HepG2 (cell line): ENCODE data around the gene DNMT3B. TPM values are rescaled to one million over a fixed set of nuclear protein-coding genes. Genes with fewer than 3 reads are reported as not detected.
A peak's percentile ranks its signal among the peaks of the same experiment; 100 is the strongest.

Experiments used
- ARNT2 ChIP-seq: sonication (generic); formaldehyde crosslinking; IDR thresholded peaks from 2 replicates; pipeline ENCODE4 v1.8.0; 2022; ENCODE audit warnings: mild to moderate bottlenecking, low read depth, missing genetic modification reagents, moderate library complexity
- ERF ChIP-seq: IDR thresholded peaks from 2 replicates; pipeline ENCODE4 v1.6.1; 2018; ENCODE audit warnings: missing biosample characterization, missing genetic modification reagents
- IRF2 ChIP-seq: IDR thresholded peaks from 2 replicates; pipeline ENCODE4 v1.6.1; 2018; ENCODE audit warnings: missing genetic modification reagents, missing compliant biosample characterization
- KDM6A ChIP-seq: IDR thresholded peaks from 2 replicates; pipeline ENCODE4 v1.6.1; 2016; ENCODE audit warnings: low read depth
- NFKB2 ChIP-seq: sonication (generic); formaldehyde crosslinking; IDR thresholded peaks from 2 replicates; pipeline ENCODE4 v1.4.0; 2020; ENCODE audit warnings: missing genetic modification reagents, borderline replicate concordance
- PHF20 ChIP-seq: sonication (generic); formaldehyde crosslinking; IDR thresholded peaks from 2 replicates; pipeline ENCODE4 v1.5.0; 2020; ENCODE audit warnings: mild to moderate bottlenecking, missing genetic modification reagents
- RAD21 ChIP-seq: fragments of 450-650 bp; formaldehyde crosslinking; IDR thresholded peaks from 2 replicates; pipeline ENCODE4 v1.5.0; 2020; ENCODE audit warnings: mild to moderate bottlenecking
- THAP11 ChIP-seq: IDR thresholded peaks from 2 replicates; pipeline ENCODE4 v1.6.1; 2016; ENCODE audit warnings: missing biosample characterization, missing genetic modification reagents
- ZBTB14 ChIP-seq: sonication (generic); formaldehyde crosslinking; IDR thresholded peaks from 2 replicates; pipeline ENCODE4 v1.4.0; 2020; ENCODE audit warnings: missing genetic modification reagents
- ZFP62 ChIP-seq: sonication (generic); formaldehyde crosslinking; IDR thresholded peaks from 2 replicates; pipeline ENCODE4 v1.4.0; 2020; ENCODE audit warnings: missing genetic modification reagents
- ZFYVE20 ChIP-seq: sonication (generic); formaldehyde crosslinking; IDR thresholded peaks from 2 replicates; pipeline ENCODE4 v1.8.0; 2023; ENCODE audit warnings: low read depth, mild to moderate bottlenecking, moderate library complexity, missing genetic modification reagents, borderline replicate concordance
- ZNF343 ChIP-seq: sonication (generic); formaldehyde crosslinking; IDR thresholded peaks from 2 replicates; pipeline ENCODE4 v1.4.0; 2020; ENCODE audit warnings: mild to moderate bottlenecking, missing genetic modification reagents
- ZNF713 ChIP-seq: sonication (generic); formaldehyde crosslinking; IDR thresholded peaks from 2 replicates; pipeline ENCODE4 v1.4.0; 2020; ENCODE audit warnings: mild to moderate bottlenecking, missing genetic modification reagents
- ZNF724P ChIP-seq: sonication (generic); formaldehyde crosslinking; IDR thresholded peaks from 2 replicates; pipeline ENCODE4 v1.8.0; 2022; ENCODE audit warnings: missing genetic modification reagents, borderline replicate concordance
- ZNF768 ChIP-seq: sonication (generic); formaldehyde crosslinking; IDR thresholded peaks from 2 replicates; pipeline ENCODE4 v1.4.0; 2020; ENCODE audit warnings: missing genetic modification reagents
- ZNF780A ChIP-seq: sonication (generic); formaldehyde crosslinking; IDR thresholded peaks from 2 replicates; pipeline ENCODE4 v1.8.0; 2022; ENCODE audit warnings: mild to moderate bottlenecking, missing genetic modification reagents, moderate library complexity
- ZNF790 ChIP-seq: sonication (generic); formaldehyde crosslinking; IDR thresholded peaks from 2 replicates; pipeline ENCODE4 v1.8.0; 2022; ENCODE audit warnings: missing genetic modification reagents, mild to moderate bottlenecking, borderline replicate concordance
- polyA plus RNA-seq, 8 experiments: library from polyadenylated mRNA; depleted of rRNA in 3 of 8; stranded (reverse) in 7 of 8; unstranded in 1 of 8; fragments of >200 nt; fragmentation: Illumina TruSeq in 4 of 8; extraction: Trizol in 4 of 8; gene quantifications; 2 replicates each; pipeline versions ENCODE4 v1.2.1 to v1.2.3, GENCODE V29; 2011 to 2016; ENCODE audit warnings: low read depth in 4 of 8, missing spikeins in 1 of 8, mixed read lengths in 1 of 8; ENCODE audit not compliant: insufficient read depth in 1 of 8
- total RNA-seq, 5 experiments: library from RNA; depleted of rRNA; stranded (reverse); fragments of >200 nt; fragmentation: Illumina TruSeq; extraction: Trizol; gene quantifications; 2 replicates each; pipeline ENCODE4 v1.2.3, GENCODE V29; 2016; ENCODE audit warnings: low read depth in 1 of 5
- TF ChIP-seq, protein P1 (sequence below): sonication (generic); formaldehyde crosslinking; conservative IDR thresholded peaks from 2 replicates; pipeline ENCODE4 v1.8.0; 2022; ENCODE audit warnings: low read depth, missing genetic modification reagents
- TF ChIP-seq, protein P2 (sequence below): sonication (generic); formaldehyde crosslinking; IDR thresholded peaks from 2 replicates; pipeline ENCODE4 v1.5.1; 2020; ENCODE audit warnings: mild to moderate bottlenecking, missing genetic modification reagents
- TF ChIP-seq, protein P3 (sequence below): sonication (generic); formaldehyde crosslinking; IDR thresholded peaks from 2 replicates; pipeline ENCODE4 v1.5.0; 2020; ENCODE audit warnings: mild to moderate bottlenecking, missing genetic modification reagents

DNMT3B gene
- total and polyA plus RNA-seq, 2 of the 13 experiments (the other 11 are each of a cell fraction or from before 2014, with no cell fraction given): 3.8 to 13.9 TPM

- TF ChIP-seq, protein P1, sequence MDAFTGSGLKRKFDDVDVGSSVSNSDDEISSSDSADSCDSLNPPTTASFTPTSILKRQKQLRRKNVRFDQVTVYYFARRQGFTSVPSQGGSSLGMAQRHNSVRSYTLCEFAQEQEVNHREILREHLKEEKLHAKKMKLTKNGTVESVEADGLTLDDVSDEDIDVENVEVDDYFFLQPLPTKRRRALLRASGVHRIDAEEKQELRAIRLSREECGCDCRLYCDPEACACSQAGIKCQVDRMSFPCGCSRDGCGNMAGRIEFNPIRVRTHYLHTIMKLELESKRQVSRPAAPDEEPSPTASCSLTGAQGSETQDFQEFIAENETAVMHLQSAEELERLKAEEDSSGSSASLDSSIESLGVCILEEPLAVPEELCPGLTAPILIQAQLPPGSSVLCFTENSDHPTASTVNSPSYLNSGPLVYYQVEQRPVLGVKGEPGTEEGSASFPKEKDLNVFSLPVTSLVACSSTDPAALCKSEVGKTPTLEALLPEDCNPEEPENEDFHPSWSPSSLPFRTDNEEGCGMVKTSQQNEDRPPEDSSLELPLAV (CRISPR knock-in tag): peak; percentile 89
- TF ChIP-seq ZNF713 (CRISPR knock-in tag) (0 out of 2 replicates have a peak, but pooled peaks have one; percentile 72), ZBTB14 (CRISPR knock-in tag) (peak; percentile 63; the same call in 1 of the 2 replicates), ZNF768 (peak; percentile 97), ZNF343 (CRISPR knock-in tag) (0 out of 2 replicates have a peak, but pooled peaks have one; percentile 13), ZFP62 (CRISPR knock-in tag) (0 out of 2 replicates have a peak, but pooled peaks have one; percentile 62), RAD21 (CRISPR knock-in tag) (peak; percentile 79), ARNT2 (CRISPR knock-in tag) (peak; percentile 94), IRF2 (CRISPR knock-in tag) (peak; percentile 56; the same call in 1 of the 2 replicates), ZNF780A (CRISPR knock-in tag) (no peak), ZNF790 (CRISPR knock-in tag) (0 out of 2 replicates have a peak, but pooled peaks have one; percentile 76), KDM6A (peak; percentile 11; the same call in 1 of the 2 replicates), ERF (peak; percentile 48; the same call in 1 of the 2 replicates), PHF20 (CRISPR knock-in tag) (peak; percentile 74), ZNF724P (CRISPR knock-in tag) (0 out of 2 replicates have a peak, but pooled peaks have one; percentile 54), NFKB2 (CRISPR knock-in tag) (0 out of 2 replicates have a peak, but pooled peaks have one; percentile 14), ZFYVE20 (CRISPR knock-in tag) (no peak), THAP11 (CRISPR knock-in tag) (peak; percentile 73)
- TF ChIP-seq, protein P2, sequence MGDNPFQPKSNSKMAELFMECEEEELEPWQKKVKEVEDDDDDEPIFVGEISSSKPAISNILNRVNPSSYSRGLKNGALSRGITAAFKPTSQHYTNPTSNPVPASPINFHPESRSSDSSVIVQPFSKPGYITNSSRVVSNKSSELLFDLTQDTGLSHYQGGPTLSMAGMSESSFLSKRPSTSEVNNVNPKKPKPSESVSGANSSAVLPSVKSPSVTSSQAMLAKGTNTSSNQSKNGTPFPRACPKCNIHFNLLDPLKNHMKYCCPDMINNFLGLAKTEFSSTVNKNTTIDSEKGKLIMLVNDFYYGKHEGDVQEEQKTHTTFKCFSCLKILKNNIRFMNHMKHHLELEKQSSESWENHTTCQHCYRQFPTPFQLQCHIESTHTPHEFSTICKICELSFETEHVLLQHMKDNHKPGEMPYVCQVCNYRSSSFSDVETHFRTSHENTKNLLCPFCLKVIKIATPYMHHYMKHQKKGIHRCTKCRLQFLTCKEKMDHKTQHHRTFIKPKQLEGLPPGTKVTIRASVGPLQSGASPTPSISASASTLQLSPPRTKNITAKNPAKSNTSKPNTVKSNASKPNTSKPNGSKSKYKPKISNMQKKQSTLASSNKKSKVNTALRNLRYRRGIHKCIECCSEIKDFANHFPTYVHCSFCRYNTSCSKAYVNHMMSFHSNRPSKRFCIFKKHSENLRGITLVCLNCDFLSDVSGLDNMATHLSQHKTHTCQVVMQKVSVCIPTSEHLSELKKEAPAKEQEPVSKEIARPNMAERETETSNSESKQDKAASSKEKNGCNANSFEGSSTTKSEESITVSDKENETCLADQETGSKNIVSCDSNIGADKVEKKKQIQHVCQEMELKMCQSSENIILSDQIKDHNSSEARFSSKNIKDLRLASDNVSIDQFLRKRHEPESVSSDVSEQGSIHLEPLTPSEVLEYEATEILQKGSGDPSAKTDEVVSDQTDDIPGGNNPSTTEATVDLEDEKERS (CRISPR knock-in tag): peak; percentile 50; the same call in 1 of the 2 replicates
- TF ChIP-seq, protein P3, sequence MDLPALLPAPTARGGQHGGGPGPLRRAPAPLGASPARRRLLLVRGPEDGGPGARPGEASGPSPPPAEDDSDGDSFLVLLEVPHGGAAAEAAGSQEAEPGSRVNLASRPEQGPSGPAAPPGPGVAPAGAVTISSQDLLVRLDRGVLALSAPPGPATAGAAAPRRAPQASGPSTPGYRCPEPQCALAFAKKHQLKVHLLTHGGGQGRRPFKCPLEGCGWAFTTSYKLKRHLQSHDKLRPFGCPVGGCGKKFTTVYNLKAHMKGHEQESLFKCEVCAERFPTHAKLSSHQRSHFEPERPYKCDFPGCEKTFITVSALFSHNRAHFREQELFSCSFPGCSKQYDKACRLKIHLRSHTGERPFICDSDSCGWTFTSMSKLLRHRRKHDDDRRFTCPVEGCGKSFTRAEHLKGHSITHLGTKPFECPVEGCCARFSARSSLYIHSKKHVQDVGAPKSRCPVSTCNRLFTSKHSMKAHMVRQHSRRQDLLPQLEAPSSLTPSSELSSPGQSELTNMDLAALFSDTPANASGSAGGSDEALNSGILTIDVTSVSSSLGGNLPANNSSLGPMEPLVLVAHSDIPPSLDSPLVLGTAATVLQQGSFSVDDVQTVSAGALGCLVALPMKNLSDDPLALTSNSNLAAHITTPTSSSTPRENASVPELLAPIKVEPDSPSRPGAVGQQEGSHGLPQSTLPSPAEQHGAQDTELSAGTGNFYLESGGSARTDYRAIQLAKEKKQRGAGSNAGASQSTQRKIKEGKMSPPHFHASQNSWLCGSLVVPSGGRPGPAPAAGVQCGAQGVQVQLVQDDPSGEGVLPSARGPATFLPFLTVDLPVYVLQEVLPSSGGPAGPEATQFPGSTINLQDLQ (CRISPR knock-in tag): no peak
These were observed 18.7 kb upstream of the DNMT3B start, which contains the start of gene COMMD7 (continued) for GRCh38 chr20:32743237-32744112.
